Measurements from ENCODE around the gene PEX7.
A peak's percentile ranks its signal among the peaks of the same experiment; 100 is the strongest.
"Not testable (repeated sequence)": the region's sequence is repeated elsewhere in the genome, so short reads cannot be mapped to it uniquely, and the experiment has no call there.

The PEX7 gene

GRCh38 chr6:136843210-136843609 lies 20.8 kb downstream of the PEX7 start:
- no peak for DNase-seq

- DNase-seq = peak; percentile 52 to 73
Observed at GRCh38 chr6:136846046-136846445, 23.7 kb downstream of the PEX7 start.

GRCh38 chr6:136846477-136846876 lies 24.1 kb downstream of the PEX7 start:
- not testable (repeated sequence) for DNase-seq

GRCh38 chr6:136849979-136850563 lies 27.7 kb downstream of the PEX7 start:
- not testable (repeated sequence) for DNase-seq

GRCh38 chr6:136859430-136859829 lies 37.0 kb downstream of the PEX7 start:
- peak; percentile 92 to 93 for DNase-seq

GRCh38 chr6:136860043-136860442 lies 37.7 kb downstream of the PEX7 start:
- no peak for DNase-seq

GRCh38 chr6:136862662-136863061 lies 40.3 kb downstream of the PEX7 start:
- no peak for DNase-seq

- no peak for DNase-seq
Observed at GRCh38 chr6:136863752-136864151, 41.4 kb downstream of the PEX7 start.

GRCh38 chr6:136864676-136865075 lies 42.3 kb downstream of the PEX7 start:
- DNase-seq = no peak

- DNase-seq = no peak
Observed at GRCh38 chr6:136866872-136867416, 44.6 kb downstream of the PEX7 start.

- no peak for DNase-seq
Observed at GRCh38 chr6:136869451-136869850, 47.1 kb downstream of the PEX7 start.

- no peak for DNase-seq
Observed at GRCh38 chr6:136873748-136874147, 51.4 kb downstream of the PEX7 start.

GRCh38 chr6:136876469-136876868 lies 54.1 kb downstream of the PEX7 start:
- DNase-seq = not testable (repeated sequence)

- DNase-seq = no peak
Observed at GRCh38 chr6:136880748-136881460, 58.5 kb downstream of the PEX7 start.

- no peak for DNase-seq
Observed at GRCh38 chr6:136886091-136886490, 63.7 kb downstream of the PEX7 start.

GRCh38 chr6:136887953-136888352 lies 65.6 kb downstream of the PEX7 start:
- no peak for DNase-seq

GRCh38 chr6:136889271-136890193 lies 67.1 kb downstream of the PEX7 start:
- peak; percentile 66 to 73 for DNase-seq

GRCh38 chr6:136890194-136890839 lies 67.9 kb downstream of the PEX7 start:
- DNase-seq = peak in 1 of 2 experiments; percentile 47

- no peak for DNase-seq
Observed at GRCh38 chr6:136890986-136891385, 68.6 kb downstream of the PEX7 start.

GRCh38 chr6:136893187-136893586 lies 70.8 kb downstream of the PEX7 start:
- peak in 1 of 2 experiments; percentile 23 for DNase-seq

- DNase-seq = no peak
Observed at GRCh38 chr6:136895901-136896300, 73.5 kb downstream of the PEX7 start.

GRCh38 chr6:136897071-136897470 lies 74.7 kb downstream of the PEX7 start:
- DNase-seq = no peak
